Measurements from ENCODE around the gene SAMD4A. TPM values are rescaled to one million over a fixed set of nuclear protein-coding genes. Genes with fewer than 3 reads are reported as not detected.

Gene SAMD4A
- total and polyA plus RNA-seq, 2 experiments from 2014 or later, result 7.2 to 33.0 TPM

DNA sequence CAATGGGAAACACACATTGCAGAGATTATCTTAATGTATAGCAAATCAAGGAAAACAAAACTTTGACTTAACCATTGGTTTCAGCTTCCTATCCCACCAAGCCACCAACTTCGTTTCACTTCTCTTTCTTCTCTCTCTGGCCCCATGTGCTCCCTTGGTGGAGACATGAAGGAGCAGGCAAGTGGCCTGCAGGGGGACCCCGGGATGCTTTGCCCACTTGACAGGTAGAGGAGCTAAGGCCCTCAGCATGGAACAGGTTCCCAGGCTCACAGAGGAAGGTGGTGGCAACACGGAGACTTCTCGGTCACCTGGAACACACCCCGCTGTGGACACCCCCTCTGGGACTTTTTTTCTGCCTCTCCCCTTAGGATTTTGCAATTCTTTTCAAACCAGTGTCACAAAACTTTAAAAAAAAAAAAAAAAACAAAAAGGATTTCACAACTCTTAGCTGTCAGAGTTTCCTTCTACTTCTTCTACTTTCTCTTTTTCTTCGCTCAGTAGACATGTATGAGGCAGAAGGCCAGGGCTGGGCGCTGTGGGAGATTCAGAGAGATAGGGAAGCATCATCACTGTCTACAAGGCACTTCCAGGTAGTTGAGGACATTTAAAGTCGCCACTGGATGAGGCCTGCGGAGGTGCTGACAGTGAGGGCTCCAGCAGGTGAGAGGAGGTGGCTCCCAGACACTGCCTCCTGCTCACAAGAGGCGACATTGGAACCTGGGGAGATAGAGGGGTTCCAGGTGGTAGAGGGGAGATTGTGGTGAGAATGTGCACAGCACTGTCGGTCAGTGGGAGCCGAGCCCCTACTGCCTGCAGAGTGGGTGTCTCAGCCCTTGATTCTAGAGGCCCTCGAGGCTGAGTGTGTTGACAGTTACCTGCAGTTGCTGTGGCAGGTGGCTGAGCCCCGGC lies 216.1 kb downstream of the SAMD4A start:
- H3K4me3 ChIP-seq, result no peak overlapping the region
- TF ChIP-seq EZH2phosphoT487 (IDR thresholded peaks at IDR 0.05; ENCODE audit: insufficient read depth, low read depth) (no peak), EZH2 (IDR thresholded peaks at IDR 0.05; ENCODE audit: insufficient read depth, poor library complexity, severe bottlenecking) (no peak)
- H3K9me2 ChIP-seq (ENCODE audit: insufficient read depth), result no peaks in the 10 kb centered on the region
- no peaks in the 10 kb centered on the region for H3F3A ChIP-seq (ENCODE audit: insufficient read depth)
- in situ Hi-C loops (cut with MboI), result no loop called here
- H2AFZ ChIP-seq, result no peak overlapping the region
- DNase-seq, result no peak
- no peak overlapping the region for H3K4me2 ChIP-seq (ENCODE audit: unreplicated experiment)
- H3K27ac ChIP-seq, result no peak overlapping the region
- peaks cover 23% of the 10 kb centered on the region; the same call in 1 of the 2 replicates for H3K36me3 ChIP-seq (ENCODE audit: low read depth)
- no peaks in the 10 kb centered on the region for H3K9me3 ChIP-seq (ENCODE audit: low read depth)
- H3K4me1 ChIP-seq (ENCODE audit: insufficient read depth), result no peaks in the 10 kb centered on the region
- H4K20me1 ChIP-seq (ENCODE audit: insufficient read depth), result no peaks in the 10 kb centered on the region
- H3K27me3 ChIP-seq (replicated peaks; ENCODE audit: insufficient read depth), result no peaks in the 10 kb centered on the region
- H3K9ac ChIP-seq, result no peak overlapping the region
- H3K79me2 ChIP-seq (ENCODE audit: insufficient read depth), result no peaks in the 10 kb centered on the region
- 97 to 98% methylated on average over 13 of the region's 14 CpGs for WGBS, 2 experiments (ENCODE audit: low coverage in 1 of 2, low lambda C conversion rate in 2 of 2, missing lambda C conversion rate in 2 of 2)

DNA sequence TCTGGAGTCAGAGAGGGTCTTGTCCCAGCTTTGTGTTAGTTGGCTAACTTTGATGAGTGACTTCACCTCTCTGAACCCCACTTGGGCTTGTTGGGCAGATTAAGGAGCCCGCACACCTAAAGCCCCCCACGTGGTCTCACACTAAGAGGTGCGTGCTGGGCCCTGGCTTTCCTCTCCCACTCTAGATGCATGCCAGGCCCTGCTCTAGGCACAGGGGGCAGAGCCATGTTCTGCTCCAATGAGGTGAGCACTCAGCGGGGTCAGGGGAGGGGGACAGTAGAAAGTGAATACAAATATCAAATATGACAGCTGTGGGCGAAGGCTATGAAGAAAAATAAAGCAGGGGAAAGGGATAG lies 216.7 kb downstream of the SAMD4A start:
- DNase-seq, result no peak
- 95 to 98% methylated on average over 5 of the region's 5 CpGs for WGBS, 2 experiments (ENCODE audit: low coverage in 1 of 2, low lambda C conversion rate in 2 of 2, missing lambda C conversion rate in 2 of 2)
- Histone ChIP-seq H3K27me3 (replicated peaks; ENCODE audit: insufficient read depth) (no peaks in the 10 kb centered on the region), H3K4me1 (ENCODE audit: insufficient read depth) (no peaks in the 10 kb centered on the region), H4K20me1 (ENCODE audit: insufficient read depth) (no peaks in the 10 kb centered on the region), H3F3A (ENCODE audit: insufficient read depth) (no peaks in the 10 kb centered on the region), H3K79me2 (ENCODE audit: insufficient read depth) (no peaks in the 10 kb centered on the region), H3K9me3 (ENCODE audit: low read depth) (no peaks in the 10 kb centered on the region), H3K4me3 (no peak overlapping the region), H2AFZ (no peak overlapping the region), H3K9ac (no peak overlapping the region), H3K9me2 (ENCODE audit: insufficient read depth) (no peaks in the 10 kb centered on the region), H3K27ac (no peak overlapping the region), H3K4me2 (ENCODE audit: unreplicated experiment) (no peak overlapping the region), H3K36me3 (ENCODE audit: low read depth) (peaks cover 23% of the 10 kb centered on the region; the same call in 1 of the 2 replicates)
- in situ Hi-C loops (cut with MboI), result no loop called here
- TF ChIP-seq EZH2 (IDR thresholded peaks at IDR 0.05; ENCODE audit: insufficient read depth, poor library complexity, severe bottlenecking), result no peak
- TF ChIP-seq EZH2phosphoT487 (IDR thresholded peaks at IDR 0.05; ENCODE audit: insufficient read depth, low read depth), result no peak

DNA sequence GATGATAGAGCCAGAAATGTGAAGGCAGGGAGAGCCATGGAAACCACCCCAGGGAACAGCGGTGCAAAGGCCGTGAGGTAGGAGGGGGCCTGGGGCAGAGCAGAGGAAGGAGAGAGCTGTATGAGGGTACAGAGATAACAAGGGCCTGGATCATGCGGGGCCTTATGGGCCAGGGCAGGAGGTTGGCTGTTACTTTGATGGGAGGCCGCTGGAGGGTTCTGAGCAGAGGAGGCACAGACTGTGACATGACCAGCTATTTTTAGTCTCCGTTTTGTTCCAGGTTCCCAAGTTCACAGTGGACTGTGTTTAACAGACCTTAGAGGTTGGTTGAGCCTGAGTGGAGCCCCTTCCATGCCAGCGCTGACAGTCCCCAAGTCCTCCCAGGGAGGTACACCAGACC lies 217.1 kb downstream of the SAMD4A start:
- no peaks in the 10 kb centered on the region for H3K9me3 ChIP-seq (ENCODE audit: low read depth)
- H3K4me2 ChIP-seq (ENCODE audit: unreplicated experiment), result no peak overlapping the region
- H3F3A ChIP-seq (ENCODE audit: insufficient read depth), result no peaks in the 10 kb centered on the region
- H3K27ac ChIP-seq, result no peak overlapping the region
- no peaks in the 10 kb centered on the region for H3K79me2 ChIP-seq (ENCODE audit: insufficient read depth)
- no peaks in the 10 kb centered on the region for H3K27me3 ChIP-seq (replicated peaks; ENCODE audit: insufficient read depth)
- H3K4me1 ChIP-seq (ENCODE audit: insufficient read depth), result no peaks in the 10 kb centered on the region
- TF ChIP-seq EZH2phosphoT487 (IDR thresholded peaks at IDR 0.05; ENCODE audit: insufficient read depth, low read depth) (no peak), EZH2 (IDR thresholded peaks at IDR 0.05; ENCODE audit: insufficient read depth, poor library complexity, severe bottlenecking) (no peak)
- no peaks in the 10 kb centered on the region for H3K9me2 ChIP-seq (ENCODE audit: insufficient read depth)
- H3K9ac ChIP-seq, result no peak overlapping the region
- 93 to 94% methylated on average over 6 of the region's 6 CpGs for WGBS, 2 experiments (ENCODE audit: low coverage in 1 of 2, low lambda C conversion rate in 2 of 2, missing lambda C conversion rate in 2 of 2)
- in situ Hi-C loops (cut with MboI), result no loop called here
- no peak for DNase-seq
- H2AFZ ChIP-seq, result no peak overlapping the region
- no peak overlapping the region for H3K4me3 ChIP-seq
- H3K36me3 ChIP-seq (ENCODE audit: low read depth), result peaks cover 23% of the 10 kb centered on the region; the same call in 1 of the 2 replicates
- no peaks in the 10 kb centered on the region for H4K20me1 ChIP-seq (ENCODE audit: insufficient read depth)

DNA sequence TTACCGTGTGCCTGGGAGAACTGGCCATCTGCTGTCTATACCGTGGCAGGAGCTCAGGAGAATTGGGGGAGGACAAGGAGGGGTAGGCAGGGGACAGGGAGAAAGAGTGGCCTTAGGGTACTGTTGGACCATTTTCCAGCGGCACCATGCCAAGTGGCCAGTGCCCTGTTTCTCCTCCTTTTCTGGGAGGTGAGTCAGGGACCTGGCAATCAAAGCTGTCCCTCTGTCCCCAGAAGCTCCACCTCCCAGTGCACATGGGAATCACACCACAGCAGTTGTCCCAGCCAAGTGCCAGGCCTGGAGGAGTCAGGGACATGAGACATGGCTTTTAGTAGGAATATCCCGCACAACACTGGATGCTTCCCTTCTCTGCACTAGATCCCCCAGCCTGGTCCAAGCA lies 217.7 kb downstream of the SAMD4A start:
- Histone ChIP-seq H3K79me2 (ENCODE audit: insufficient read depth) (no peaks in the 10 kb centered on the region), H3K4me2 (ENCODE audit: unreplicated experiment) (no peak overlapping the region), H3K36me3 (ENCODE audit: low read depth) (peaks cover 27% of the 10 kb centered on the region; the same call in 1 of the 2 replicates), H3K27ac (no peak overlapping the region), H4K20me1 (ENCODE audit: insufficient read depth) (no peaks in the 10 kb centered on the region), H3K4me3 (no peak overlapping the region), H3K4me1 (ENCODE audit: insufficient read depth) (no peaks in the 10 kb centered on the region), H3K9me2 (ENCODE audit: insufficient read depth) (no peaks in the 10 kb centered on the region), H3F3A (ENCODE audit: insufficient read depth) (no peaks in the 10 kb centered on the region), H3K27me3 (replicated peaks; ENCODE audit: insufficient read depth) (no peaks in the 10 kb centered on the region), H2AFZ (no peak overlapping the region), H3K9ac (no peak overlapping the region), H3K9me3 (ENCODE audit: low read depth) (no peaks in the 10 kb centered on the region)
- no peak for TF ChIP-seq EZH2 (IDR thresholded peaks at IDR 0.05; ENCODE audit: insufficient read depth, poor library complexity, severe bottlenecking)
- TF ChIP-seq EZH2phosphoT487 (IDR thresholded peaks at IDR 0.05; ENCODE audit: insufficient read depth, low read depth), result no peak
- in situ Hi-C loops (cut with MboI), result no loop called here
- 56 to 65% methylated on average over 4 of the region's 4 CpGs for WGBS, 2 experiments (ENCODE audit: low coverage in 1 of 2, low lambda C conversion rate in 2 of 2, missing lambda C conversion rate in 2 of 2)
- no peak for DNase-seq
